SK-MEL-5 (cell line): ENCODE results near the gene LINC01488. TPM values are rescaled to one million over a fixed set of nuclear protein-coding genes. Genes with fewer than 3 reads are reported as not detected.

Experiments used
- DNase-seq: peaks from one replicate; pipeline ENCODE4 v3.0.0-alpha.2; 2016; ENCODE audit warnings: low read depth, low spot score
- in situ Hi-C: cut with HindIII; loops from 2 replicates; pipeline ENCODE4 v1.10.0; 2016; ENCODE audit warnings: low sequenced_read_pairs, high pct_unique_total_duplicates, low pct_unique_long_range_greater_than_20kb
- total RNA-seq: library from RNA; depleted of rRNA; stranded (reverse); fragments of >200 nt; shearing (Covaris generic); gene quantifications from 2 replicates; pipeline ENCODE4 v1.2.3, GENCODE V29; 2014

The LINC01488 gene
- total RNA-seq, 1 experiment from 2014 or later: 4.4 TPM

- in situ Hi-C loops: no loop called here
- peak; percentile 57 for DNase-seq
Measured at GRCh38 chr11:69443138-69443967, 38.1 kb upstream of the LINC01488 start.

GRCh38 chr11:69443968-69444364 lies 37.5 kb upstream of the LINC01488 start:
- in situ Hi-C loops: no loop called here
- no peak for DNase-seq

DNA sequence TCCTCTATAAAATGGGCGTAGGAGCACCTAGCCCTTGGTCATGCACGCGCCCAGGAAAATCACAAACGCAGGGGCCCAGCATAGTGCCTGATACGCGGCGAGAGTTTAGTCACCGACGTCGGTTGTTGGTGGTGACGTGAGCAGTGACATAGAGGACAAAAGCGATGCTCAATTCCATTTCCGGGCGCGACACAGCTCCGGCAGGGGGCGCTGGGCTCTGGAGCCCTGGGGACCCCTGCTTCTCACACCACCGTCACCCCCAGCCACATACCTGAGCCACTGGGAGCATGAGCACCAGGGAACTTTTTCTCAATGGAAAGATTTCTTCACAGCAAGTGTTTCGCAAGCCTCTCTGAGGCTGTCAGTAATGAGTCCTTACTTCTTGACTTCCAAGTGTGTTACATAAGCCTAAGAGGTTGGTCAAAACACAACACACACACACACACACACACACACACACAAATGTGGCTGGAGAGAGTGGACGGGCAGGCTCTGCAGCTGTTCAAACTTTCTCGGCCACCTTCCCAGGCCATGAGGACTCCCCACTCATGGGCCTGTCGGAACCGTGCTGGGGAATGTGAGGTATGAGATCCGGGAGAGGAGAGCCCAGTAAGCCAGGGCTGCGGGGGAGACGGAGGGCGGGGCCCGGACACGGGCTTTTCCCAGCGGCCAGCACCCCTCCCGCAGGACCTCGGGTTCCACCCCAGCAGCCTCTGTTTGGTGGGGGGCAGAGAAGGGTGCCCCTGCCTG lies 36.9 kb upstream of the LINC01488 start:
- no peak for DNase-seq
- in situ Hi-C loops: no loop called here

DNA sequence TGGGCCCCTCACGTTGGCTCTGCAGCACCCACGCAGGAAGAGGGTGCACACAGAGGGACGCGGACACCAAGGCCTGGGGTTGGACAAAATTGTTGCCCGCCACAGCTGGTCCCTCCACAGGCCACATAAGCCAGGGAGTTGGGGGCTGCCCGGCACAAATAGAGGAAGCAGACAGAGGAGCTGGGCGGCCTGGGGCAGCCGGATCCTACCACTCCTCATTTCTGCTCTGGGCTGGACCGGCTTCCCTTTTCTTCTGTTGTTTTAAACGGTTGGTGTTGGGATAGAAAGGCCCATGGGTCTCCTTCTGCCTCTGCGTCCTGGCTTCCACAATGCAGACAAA lies 36.4 kb upstream of the LINC01488 start:
- in situ Hi-C loops: no loop called here
- no peak for DNase-seq

DNA sequence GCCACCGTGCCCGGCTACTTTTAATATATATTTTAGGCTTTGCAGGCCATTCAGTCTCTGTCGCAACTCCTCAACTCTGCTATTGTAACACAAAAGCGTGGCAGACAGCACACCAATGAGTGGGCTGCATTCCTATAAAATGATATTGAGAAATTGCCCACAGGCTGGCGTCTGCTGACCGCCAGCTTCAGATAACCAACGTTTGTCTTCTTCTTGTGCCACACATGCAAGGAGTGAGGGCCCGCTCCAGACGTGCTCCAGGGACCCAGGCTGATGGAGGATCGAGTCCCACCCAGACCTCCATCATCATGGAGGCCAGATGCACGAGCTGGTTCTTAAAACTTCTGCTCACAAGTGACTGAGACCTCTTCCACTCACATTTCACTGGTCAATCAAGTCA lies 35.4 kb upstream of the LINC01488 start:
- no peak for DNase-seq
- in situ Hi-C loops: no loop called here

DNA sequence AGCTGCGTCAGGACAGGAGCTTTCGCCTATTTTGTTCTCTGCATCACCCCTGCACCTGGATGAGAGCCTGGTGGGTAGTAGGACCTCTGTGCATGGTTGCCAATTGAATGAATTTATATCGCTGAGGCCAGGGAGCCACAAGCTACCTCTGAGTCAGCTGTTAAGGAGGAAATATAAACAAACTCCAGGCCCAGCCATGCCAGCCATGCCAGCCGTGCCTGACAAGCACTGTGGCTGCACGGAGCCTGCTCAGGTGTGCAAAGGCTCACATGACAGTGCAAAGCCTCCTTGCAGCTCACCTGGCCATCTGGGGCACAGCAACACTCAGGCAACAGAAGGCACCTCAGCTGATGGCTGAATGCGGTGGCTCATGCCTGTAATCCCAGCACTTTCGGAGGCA lies 33.7 kb upstream of the LINC01488 start:
- in situ Hi-C loops: no loop called here
- DNase-seq: no peak

GRCh38 chr11:69448471-69449284 lies 32.8 kb upstream of the LINC01488 start:
- in situ Hi-C loops: no loop called here

DNA sequence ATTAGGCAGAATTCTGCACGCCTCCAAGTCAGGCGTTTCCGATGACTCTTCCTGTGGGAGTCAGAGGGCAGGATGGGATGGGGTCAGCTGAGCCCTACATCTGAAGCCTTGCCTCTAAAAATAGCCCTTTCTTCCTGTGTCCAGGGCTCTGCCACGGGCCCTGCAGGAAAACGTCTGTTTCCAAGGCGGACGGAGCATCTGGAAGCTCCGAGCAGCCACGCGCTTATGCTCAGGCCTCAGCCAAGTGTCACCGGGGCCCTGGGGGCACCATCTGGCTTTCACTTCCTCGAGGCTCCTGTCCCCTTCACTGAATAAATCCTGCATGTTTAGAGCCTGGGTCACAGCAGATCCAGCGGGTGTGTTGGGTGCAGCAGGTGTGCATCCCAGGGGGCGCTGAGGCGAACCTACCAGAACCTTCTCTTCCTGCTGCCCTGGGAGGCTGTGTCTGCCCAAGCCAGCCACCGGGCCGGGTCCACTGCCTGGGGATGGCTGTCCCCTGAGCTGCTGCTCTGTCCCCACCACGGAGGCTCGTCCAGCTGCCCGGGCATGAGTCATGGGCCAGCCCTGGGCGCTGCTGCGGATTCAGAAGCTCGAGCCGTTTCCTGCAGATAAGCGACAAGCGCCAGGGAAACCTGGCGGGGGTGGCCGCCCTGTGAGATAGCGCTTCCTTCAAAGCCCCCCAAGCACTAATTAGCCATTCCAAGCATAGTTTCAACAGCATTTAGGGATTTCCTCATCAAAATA lies 32.0 kb upstream of the LINC01488 start:
- peak; percentile 58 for DNase-seq
- in situ Hi-C loops: no loop called here

More at GRCh38 chr11:69448471-69449284, 32.8 kb upstream of the LINC01488 start:
- no peak for DNase-seq

GRCh38 chr11:69450064-69450856 lies 31.2 kb upstream of the LINC01488 start:
- DNase-seq: no peak
- in situ Hi-C loops: no loop called here

GRCh38 chr11:69450857-69451220 lies 30.6 kb upstream of the LINC01488 start:
- DNase-seq: no peak
- in situ Hi-C loops: no loop called here

DNA sequence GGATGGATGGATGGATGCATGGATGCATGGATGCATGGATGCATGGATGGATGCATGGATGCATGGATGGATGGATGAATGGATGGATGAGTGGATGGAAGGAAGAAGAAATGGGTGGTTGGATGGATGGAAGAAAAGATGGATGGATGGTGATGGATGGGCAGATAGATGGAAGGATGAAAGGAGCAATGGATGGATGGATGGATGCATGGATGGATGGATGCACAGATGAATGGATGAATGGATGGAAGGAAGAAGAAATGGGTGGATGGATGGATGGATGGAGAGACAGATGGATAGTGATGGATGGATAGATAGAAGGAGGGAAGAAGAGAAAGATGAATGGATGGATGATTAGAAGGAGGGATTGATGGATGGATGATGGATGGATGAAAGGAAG lies 30.2 kb upstream of the LINC01488 start:
- no peak for DNase-seq
- in situ Hi-C loops: no loop called here

- in situ Hi-C loops: no loop called here
- DNase-seq: no peak
Measured at GRCh38 chr11:69452206-69452987, 29.1 kb upstream of the LINC01488 start.

DNA sequence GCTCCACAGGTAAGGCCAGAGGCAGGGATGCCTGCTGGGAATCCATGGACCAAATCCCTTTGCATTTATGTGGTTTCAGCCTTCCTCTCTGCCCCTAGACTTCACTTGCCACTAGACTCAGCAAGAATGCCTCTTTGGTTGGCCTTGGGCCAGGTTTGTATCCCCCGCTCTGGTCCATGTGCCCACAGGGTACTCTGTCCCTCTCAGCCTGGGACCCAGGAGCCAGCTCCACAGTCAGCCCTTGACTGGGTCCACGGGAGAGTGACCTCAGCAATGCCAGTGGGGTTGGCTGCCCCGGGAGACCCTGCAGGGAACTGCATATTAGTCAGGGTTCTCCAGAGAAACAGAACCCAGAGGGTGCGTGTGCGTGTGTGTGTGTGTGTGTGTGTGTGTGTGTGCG lies 28.3 kb upstream of the LINC01488 start:
- in situ Hi-C loops: no loop called here
- no peak for DNase-seq

DNA sequence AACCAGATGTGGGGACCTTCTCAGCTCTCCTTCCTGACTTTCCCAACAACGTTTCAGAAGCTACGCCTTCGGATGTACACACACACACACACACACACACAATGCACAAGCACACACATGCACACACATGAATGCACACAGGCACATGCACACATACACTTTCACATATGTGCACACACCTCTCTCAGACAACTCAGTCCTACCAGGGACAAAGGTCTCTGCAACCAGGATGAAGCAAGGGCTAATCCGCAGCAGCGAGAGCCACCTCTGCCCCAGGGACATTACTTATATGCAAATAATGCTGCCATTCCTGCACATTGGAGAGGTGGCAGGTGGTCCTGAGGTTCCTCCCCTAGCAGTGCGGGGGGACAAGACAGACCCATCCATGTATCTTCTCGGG lies 27.4 kb upstream of the LINC01488 start:
- in situ Hi-C loops: no loop called here
- DNase-seq: no peak

DNA sequence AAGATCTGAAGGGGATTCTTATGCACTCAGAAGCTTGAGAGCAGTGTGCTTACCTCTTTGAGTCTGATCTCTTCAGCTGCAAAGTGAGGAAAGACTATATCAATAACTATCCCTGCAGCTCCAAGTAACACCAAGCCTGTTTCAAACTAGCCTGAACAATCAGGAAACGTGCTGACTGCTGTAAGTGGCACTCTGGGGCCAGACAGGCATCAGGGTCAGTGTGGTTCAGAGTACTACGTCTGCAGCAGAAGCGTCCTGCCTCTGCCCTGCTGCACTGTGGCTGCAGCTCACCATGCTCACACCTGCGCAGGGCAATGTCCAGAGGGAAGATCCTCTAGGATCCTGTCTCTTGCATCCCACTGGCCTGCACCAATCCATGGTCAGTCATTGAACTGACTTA lies 25.5 kb upstream of the LINC01488 start:
- in situ Hi-C loops: loop anchor here (5.0 kb wide), 1 partner anchor 91 kb away; no protein-coding TSS in a partner anchor
- no peak for DNase-seq

DNA sequence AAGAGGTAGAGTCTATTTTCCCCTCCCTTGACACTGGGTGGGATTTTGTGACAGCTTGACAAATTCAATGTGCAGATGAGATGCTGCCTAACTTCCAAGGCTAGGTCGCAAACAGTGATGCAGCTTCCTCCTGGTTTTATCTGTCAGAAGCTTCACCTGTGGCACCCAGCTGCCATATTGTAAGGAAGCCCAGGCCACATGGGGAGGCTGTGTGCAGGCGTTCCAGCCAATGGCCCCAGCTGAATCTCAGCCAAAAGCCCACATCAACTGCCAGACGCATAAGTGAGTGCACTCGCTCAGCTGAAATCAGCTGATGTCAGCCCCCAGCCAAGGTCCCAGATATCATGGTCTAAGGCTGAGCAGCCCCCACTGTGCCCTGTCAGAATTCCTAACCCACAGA lies 24.8 kb upstream of the LINC01488 start:
- DNase-seq: no peak
- in situ Hi-C loops: loop anchor here (5.0 kb wide), 1 partner anchor 91 kb away; no protein-coding TSS in a partner anchor
